ENCODE data around the gene PACSIN2.
A peak's percentile ranks its signal among the peaks of the same experiment; 100 is the strongest.

The PACSIN2 gene

GRCh38 chr22:42878561-42879305 is 136.2 kb downstream of the PACSIN2 start:
- no peak for DNase-seq

DNA sequence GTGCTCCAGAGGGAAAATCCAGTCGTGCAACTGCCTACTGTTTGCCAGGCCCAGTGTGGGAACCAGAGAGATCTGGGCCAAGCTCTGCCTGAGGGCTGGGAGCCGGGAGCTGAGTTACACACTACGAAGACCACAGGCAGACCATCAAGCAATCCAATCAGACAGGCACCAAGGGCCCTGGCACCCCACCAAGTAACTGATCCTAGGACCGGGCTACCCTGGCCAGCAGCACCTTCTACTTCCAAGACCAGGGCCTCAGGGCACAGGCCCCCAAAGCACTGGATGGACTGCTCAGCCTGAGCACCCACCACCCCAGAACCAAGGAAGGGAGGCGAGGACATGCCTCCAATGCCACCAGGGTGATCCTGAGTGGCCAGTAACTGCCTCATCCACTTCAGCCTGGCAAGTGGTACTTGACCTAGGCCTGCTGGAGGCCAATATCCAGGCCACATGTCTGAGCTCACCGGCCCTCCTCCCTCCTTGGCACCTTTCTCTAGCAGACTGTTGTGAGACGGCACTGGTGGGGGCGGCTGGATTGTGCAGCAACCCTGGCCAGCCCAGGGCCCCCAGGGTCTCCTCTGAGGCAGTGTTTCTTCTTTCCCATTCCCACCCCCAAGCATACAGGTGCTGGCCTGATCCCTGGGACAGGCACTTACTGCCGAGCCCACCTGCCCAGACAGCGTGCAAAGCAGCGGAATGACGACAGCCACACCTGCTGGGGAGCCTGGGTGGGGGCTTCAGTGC is 137.2 kb downstream of the PACSIN2 start:
- DNase-seq = no peak

GRCh38 chr22:42877158-42877557 is 137.8 kb downstream of the PACSIN2 start:
- no peak for DNase-seq

- no peak for DNase-seq
Measured at GRCh38 chr22:42876041-42876440, 138.9 kb downstream of the PACSIN2 start.

- DNase-seq = no peak
Measured at GRCh38 chr22:42874010-42874409, 140.9 kb downstream of the PACSIN2 start.

GRCh38 chr22:42873356-42873755 is 141.6 kb downstream of the PACSIN2 start:
- DNase-seq = no peak

- DNase-seq = no peak
Measured at GRCh38 chr22:42872821-42873220, 142.1 kb downstream of the PACSIN2 start.

DNA sequence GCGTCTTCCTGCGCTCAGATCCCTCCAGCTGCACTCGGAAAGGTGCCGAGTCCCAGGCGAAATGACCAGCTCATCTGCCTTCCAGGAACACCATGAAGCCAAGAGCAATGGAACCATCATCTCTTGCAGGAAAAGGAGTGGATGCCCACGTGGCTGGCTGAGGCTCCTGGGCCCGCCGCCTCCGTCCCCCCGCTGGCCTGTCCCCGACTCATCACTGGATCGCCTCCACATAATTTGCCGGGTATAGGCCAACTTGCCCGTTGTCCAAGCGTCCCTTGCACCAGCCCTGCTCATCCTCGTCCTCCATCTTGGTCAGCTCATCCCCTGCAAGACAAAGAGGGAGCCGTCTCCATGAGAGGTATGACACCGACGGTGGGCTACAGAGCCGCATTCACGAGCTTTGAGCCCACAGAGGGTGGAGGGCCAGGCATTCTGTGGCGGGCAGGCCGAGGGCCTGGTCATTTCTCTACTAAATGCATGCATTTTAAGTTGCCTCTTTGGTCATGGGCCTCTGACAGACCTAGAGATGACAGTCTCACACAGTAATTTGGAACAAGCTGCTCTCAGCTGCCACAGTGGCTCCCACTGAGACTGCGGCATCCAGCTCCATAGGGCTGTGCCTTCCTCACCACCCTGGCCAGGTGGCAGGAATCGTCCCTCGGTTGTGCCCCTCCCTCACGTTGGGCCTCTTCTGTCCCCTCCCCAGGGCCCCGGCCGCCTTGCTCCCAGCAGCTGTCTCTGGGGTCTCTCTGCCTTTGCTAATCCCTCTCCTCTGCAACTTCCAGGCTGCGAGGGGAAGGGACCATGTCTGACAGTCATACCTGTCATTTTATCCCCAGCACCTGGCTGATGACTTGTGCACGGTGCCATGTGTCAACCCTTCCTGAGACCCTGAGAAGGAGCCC is 143.6 kb downstream of the PACSIN2 start:
- no peak for DNase-seq

DNA sequence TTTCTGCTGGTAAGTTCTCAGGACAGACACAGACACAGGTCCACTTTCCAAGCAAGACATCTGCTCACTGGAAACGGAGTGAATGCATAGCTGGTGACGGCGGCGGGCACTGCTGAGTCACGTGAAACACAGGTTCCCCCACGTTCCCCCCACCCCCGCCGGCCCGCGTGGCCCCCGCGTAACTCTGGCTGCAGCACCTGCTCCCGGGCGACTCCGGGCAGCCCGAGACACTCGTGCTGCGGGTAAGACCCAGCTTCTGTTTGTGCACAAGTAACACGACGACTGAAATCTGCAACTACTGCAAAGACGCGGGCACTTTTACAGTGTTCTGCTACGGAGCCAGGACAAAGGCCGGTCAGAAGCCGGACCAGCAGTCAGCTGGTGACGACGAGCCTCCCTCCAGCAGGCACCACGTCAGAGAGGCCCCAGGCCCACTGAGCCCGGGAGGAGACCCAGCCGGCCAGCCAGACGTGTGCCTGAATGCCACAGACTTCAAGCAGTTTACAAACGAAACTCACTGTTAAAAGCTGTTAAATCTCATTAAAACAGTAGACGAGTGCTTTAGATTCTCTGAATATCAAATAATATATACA is 145.0 kb downstream of the PACSIN2 start:
- no peak for DNase-seq

DNA sequence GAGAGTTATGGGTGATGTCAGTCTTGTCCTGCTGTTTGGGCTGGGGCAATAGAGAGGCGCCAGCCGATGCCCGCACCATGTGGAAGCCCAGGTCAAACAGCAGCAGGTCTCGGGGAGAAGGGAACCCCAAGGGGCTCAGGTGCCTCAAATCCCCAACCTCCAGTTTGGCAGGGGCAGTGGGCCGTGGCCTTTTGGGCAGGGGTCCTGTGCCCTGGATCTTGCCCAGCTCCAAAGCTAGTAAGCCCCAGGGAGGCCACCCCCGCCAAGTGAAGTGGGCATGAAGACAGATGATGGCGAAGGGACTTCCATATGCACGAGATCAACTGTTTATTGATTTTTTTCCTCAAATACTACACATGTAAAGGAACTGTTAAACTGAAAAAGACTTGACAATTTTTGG is 145.5 kb downstream of the PACSIN2 start:
- DNase-seq = no peak

DNA sequence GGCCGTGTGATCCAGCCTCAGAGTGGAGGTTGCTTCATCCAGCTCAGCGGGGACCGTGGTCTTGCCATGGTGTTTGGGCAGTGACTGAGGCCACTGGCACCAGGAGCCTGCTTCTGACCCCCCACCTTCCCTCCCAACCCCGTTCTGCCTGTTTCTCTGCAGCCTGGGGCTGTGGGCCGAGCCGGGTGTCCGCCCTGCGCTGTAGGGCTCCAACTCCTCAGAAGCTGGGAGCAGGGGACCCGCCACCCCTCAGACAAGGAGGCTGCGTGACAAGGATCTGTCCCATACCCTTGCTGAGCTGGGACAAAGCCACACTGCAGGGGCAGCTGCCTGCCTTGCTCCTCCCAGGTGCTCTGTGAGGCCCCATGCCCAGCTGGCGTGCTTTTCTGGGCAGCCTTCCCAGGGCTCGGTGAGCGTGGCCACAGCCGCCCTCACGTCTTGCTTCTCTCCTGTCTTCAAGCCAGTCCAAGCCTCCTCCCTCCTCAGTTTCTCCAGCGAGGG is 146.1 kb downstream of the PACSIN2 start:
- no peak for DNase-seq

DNA sequence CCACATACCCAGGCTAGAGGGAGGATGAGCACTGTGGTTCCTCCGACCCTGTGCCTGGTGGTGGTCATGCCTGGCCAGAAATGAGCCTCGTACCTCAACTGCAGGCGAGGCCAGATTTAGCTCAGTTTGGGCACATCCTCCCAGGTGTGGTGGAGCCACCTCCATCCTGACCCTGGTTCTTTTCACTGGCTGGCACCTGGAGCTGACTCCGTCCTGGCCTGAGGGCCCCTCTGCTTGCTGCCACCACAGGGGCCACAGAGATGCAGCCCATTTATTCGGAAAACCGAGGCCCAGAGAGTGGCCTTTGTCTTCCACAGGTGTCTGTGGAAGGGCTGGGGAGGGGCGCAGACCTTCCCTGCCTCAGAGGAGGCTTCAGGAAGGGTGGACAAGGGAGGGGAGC is 148.8 kb downstream of the PACSIN2 start:
- no peak for DNase-seq

- DNase-seq = no peak
Measured at GRCh38 chr22:42865536-42865935, 149.4 kb downstream of the PACSIN2 start.

DNA sequence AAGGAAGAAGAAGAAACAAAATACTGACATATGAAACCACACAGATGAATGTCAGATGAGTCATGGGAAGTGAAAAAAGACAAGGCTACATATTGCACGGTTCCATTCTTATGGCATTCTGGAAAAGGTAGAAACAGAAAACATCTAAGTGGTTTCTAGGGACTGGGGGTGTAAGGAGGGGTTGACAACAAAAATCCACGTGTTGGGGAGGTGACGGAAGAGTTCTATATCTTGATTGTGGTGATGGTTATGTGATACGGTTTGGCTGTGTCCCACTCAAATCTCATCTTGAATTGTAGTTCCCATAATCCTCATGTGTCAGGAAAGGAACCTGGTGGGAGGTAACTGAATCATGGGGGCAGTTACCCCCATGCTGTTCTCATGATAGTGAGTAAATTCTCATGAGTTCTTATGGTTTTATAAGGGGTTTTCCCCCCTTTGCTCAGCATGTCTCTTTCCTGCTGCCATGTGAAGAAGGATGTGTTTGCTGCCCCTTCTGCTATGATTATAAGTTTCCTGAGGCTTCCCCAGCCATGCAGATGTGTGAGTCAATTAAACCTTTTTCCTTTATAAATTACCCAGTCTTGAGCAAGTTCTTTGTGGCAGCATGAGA is 151.5 kb downstream of the PACSIN2 start:
- no peak for DNase-seq

GRCh38 chr22:42862045-42862734 is 152.8 kb downstream of the PACSIN2 start:
- no peak for DNase-seq

GRCh38 chr22:42860968-42861367 is 154.0 kb downstream of the PACSIN2 start:
- DNase-seq = no peak

- no peak for DNase-seq
Measured at GRCh38 chr22:42857845-42858481, 157.0 kb downstream of the PACSIN2 start.

DNA sequence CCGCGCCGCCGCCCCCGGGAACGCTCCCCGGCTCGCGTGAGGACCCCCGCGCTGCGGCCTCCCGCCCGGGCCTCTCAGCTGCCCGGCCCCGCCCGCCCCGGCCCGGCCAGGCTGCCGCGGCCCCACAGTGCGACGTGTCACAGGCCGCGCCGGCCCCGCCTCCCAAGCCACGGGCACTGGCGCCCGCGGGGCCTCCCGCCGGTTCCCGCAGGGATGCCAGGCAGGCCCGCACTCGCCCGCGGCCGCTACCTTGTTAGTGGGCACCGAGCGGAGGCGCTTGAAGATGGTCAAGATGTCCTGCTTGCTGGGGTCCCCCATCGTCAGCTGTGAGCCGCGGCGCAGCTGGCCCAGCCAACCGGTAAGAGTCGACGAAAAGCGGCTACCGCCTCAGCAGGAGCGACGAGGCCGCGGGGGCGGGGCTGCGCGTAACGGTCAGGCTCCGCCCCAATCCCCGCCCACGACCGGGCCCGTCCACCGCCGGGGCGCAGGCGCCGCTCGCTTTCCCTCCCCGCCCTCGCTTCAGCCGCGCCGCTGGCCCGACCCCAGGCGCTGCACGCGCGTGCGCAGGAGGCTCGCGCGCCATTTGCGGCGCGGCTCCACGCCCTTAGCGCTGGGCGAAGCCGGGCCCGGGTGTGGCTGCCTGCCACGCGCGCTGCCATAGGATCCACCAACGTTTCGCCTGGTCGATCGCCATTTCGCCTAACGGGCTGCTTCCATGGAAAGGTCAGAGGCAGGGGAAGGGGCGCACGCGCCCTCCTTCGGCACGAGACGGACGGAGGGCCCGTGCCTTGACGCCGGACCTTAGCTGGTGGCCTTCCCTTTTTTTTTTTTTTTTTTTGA is 157.9 kb downstream of the PACSIN2 start, which contains the start of gene ARFGAP3:
TSS of gene ARFGAP3 (minus strand) at position 409 of the 840 bp plus-strand sequence. CDS start at position 318, 91 bp downstream.
- peak; percentile 61 for DNase-seq

- no peak for DNase-seq
Measured at GRCh38 chr22:42856179-42856864, 158.6 kb downstream of the PACSIN2 start.
